Measurements from ENCODE around the gene MAP7D1.
"Not testable (repeated sequence)": the region's sequence is repeated elsewhere in the genome, so short reads cannot be mapped to it uniquely, and the experiment has no call there.

MAP7D1 gene

GRCh38 chr1:36172017-36172747, 16.2 kb downstream of the MAP7D1 start:
- no peak for DNase-seq

DNA sequence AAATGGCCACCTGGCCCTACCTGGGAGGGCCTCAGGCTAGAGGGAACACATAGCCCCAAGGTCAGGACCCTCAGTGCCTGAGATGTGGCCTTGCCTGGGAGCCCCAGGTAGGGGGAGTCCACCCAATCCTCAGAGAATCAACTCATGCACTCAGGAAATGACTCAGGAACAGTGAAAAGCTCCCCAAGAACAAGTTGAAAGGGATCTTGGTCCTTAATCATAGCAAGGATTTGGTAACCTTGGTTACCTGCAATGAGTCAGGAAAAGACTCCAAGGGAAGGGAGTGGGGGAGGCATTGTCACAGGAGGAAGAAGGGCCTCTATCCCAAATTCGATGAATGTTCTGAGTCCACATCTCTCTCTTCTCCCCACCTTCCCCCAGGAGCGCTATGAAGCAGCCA, 17.0 kb downstream of the MAP7D1 start:
- DNase-seq = peak; percentile 16

GRCh38 chr1:36174713-36175112, 18.8 kb downstream of the MAP7D1 start:
- no peak for DNase-seq

- DNase-seq = peak; percentile 67
Measured at GRCh38 chr1:36175137-36176095, 19.5 kb downstream of the MAP7D1 start.

- no peak for DNase-seq
Measured at GRCh38 chr1:36176106-36176949, 20.4 kb downstream of the MAP7D1 start.

GRCh38 chr1:36177589-36178431, 21.9 kb downstream of the MAP7D1 start:
- no peak for DNase-seq

GRCh38 chr1:36178471-36179219, 22.7 kb downstream of the MAP7D1 start:
- DNase-seq = no peak

GRCh38 chr1:36179220-36179600, 23.2 kb downstream of the MAP7D1 start:
- DNase-seq = no peak

DNA sequence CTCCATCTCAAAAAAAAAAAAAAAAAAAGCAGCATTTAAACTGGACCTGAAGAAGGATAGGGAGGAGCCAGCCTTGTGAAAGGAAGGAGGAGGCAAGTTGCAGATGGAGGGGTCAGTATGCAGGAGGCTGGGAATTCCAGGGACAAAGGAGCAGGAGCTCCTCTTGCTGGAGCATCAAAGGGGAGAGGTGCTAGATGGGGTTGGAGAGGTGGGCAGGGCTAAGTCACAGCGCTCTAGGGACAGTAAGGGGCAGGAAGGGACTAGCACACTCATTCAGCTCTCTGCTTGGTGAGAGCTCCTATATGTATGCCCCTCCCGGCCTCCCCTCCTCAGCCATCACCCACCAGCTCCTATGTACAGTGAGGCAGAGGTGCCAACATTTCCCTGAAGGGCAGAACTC, 26.8 kb downstream of the MAP7D1 start:
- DNase-seq = no peak

- no peak for DNase-seq
Measured at GRCh38 chr1:36183309-36183856, 27.4 kb downstream of the MAP7D1 start.

DNA sequence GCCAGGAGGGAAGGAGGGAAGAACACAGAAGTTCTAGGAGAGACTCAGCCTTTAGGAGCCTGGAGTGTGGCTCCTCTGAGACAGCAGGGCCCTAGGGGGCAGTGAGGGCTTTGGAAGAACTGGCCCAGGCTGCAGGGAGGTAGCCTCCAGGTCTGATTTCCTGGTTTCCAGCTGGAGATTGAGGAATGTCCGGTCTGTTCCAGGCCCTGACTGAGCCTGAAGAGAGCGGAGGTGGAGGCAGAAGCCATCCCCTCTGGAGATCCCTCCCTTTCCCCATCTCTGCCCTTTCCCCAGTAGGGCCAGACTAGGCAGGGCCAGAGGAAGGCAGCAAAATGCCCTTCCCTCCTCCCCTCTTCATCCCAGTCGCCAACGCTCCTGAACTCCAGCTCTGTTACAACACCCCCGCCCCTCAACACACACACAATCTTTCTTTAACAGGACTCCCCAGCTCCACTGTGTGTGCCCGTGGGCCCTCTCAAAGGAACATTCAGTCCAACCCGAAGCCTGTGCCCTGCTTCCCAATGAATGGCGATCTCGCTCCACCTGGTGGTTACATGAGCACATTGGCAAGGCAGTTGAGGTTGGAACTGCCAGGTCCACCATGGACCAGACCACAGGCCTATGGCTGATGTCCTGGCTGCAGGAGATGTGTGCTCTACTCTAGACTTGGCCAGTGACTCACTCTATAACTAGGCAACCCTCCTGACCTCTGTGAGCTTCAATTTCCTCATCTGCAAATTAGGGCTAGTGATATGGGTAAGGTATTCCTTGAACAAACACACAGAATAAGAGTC, 32.0 kb downstream of the MAP7D1 start:
- DNase-seq = peak; percentile 95

DNA sequence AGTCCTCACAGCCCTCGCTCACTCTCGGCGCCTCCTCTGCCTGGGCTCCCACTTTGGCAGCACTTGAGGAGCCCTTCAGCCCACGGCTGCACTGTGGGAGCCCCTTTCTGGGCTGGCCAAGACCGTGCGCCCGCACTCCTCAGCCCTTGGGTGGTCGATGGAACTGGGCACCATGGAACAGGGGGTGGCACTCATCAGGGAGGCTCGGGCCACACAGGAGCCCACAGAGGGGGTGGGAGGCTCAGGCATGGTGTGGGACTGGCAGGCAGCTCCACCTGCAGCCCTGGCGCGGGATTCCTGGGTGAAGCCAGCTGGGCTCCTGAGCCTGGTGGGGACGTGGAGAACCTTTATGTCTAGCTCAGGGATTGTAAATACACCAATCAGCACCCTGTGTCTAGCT, 40.8 kb downstream of the MAP7D1 start:
- DNase-seq = not testable (repeated sequence)

GRCh38 chr1:36198641-36199040, 42.7 kb downstream of the MAP7D1 start:
- no peak for DNase-seq

- no peak for DNase-seq
Measured at GRCh38 chr1:36199934-36200741, 44.2 kb downstream of the MAP7D1 start.

DNA sequence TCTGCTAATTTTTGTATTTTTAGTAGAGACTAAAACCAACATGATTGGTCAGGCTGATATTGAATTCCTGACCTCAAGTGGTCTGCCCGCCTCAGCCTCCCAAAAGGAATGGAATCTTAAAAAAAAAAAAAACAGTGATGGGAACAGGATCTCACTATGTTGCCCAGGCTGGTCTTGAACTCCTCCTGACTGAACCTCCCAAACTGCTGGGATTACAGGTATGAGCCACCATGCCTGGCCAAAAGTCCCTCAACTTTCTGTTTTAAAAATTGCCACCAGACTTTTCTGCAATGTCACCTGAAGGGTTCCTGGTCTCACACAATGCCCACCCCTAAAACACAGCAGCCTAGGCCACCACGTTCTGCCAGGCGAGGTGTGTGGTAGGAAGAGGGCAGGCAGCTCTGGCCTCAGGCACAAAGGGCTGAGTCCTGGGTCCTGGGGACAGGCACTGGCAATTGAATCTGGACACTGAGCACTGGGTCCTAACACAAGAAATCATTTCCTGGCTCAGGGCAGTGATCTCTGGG, 47.1 kb downstream of the MAP7D1 start:
- DNase-seq = no peak

GRCh38 chr1:36203554-36204346, 47.8 kb downstream of the MAP7D1 start:
- no peak for DNase-seq

DNA sequence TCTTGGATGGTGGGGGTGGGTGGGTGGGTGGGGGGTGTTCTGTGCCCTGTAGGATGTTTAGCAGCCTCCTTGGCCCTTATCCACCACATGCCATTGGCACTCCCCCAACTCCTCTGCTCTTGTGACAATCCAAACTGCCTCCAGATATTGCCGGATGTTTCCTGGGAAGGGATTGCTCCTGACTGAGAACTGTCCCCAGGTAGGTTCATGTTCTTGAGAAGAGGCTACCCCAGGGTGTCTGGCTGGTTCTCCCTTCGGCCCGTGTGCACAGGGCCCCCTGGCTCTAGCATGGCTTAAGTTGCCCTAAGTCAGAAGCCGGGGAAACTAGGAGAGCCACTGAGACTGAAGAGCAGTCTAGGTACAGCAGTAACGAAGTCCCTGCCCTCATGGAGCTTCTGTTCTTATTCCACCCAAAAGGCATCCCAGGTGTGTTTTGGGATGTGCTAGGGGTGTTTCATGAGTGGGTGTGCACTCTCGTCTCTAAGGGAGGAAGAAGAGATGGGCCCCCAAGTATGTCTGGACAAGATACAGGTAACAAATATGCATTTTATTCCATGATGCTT, 48.5 kb downstream of the MAP7D1 start:
- no peak for DNase-seq

DNA sequence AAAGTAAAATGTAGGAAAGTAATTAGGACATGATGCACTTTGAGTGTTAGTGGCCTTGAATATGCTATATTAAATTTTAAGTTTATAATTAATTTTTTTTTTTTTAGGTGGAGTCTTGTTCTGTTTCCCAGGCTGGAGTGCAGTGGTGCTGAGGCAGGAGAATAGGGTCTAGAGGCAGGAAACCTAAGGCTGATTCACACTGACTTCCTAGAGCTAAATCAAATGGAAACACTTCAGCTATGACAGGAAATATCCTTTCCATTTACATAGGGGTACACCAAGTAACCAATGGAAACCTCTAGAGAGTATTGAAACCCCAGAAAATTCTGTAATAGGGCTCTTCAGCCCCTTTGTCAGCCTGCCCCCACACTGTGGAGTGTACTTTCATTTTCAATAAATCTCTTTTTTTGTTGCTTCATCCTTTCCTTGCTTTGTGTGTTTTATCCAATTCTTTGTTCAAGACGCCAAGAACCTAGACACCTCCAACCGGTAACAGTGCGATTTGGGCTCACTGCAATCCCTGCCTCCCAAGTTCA, 50.4 kb downstream of the MAP7D1 start:
- no peak for DNase-seq
